IMR-90 (cell line): Measurements from ENCODE around the gene TRABD.

Source experiments
- CEBPB ChIP-seq: IDR thresholded peaks from 2 replicates; pipeline ENCODE4 v1.6.1; 2012; ENCODE audit warnings: low read depth, low read length, improper control_type of control experiment
- CTCF ChIP-seq: conservative IDR thresholded peaks from 2 replicates; pipeline ENCODE4 v1.5.1; 2012; ENCODE audit warnings: mild to moderate bottlenecking, low read depth, low read length, improper control_type of control experiment
- ELK1 ChIP-seq: fragments of 150-350 bp; IDR thresholded peaks from 2 replicates; pipeline ENCODE4 v1.6.1; 2016; ENCODE audit warnings: low read depth, mild to moderate bottlenecking, low read length, moderate library complexity, borderline replicate concordance
- SMC3 ChIP-seq: fragments of 150-350 bp; IDR thresholded peaks from 2 replicates; pipeline ENCODE4 v1.6.1; 2016; ENCODE audit warnings: low read depth, mild to moderate bottlenecking, antibody characterized with exemption, low read length, moderate library complexity

GRCh38 chr22:50238755-50239154, 53.0 kb downstream of the TRABD start:
- no peak for TF ChIP-seq CEBPB
- TF ChIP-seq CTCF: no peak
- TF ChIP-seq ELK1: no peak
- no peak for TF ChIP-seq SMC3
